Measurements from ENCODE around the gene MAT1A.
"Not testable (repeated sequence)": the region's sequence is repeated elsewhere in the genome, so short reads cannot be mapped to it uniquely, and the experiment has no call there.

MAT1A gene

GRCh38 chr10:80289451-80290287 lies at the start of gene MAT1A:
MAT1A (minus strand) TSS chr10:80289658; CDS start chr10:80289423, 235 bp downstream.
- no peak for DNase-seq (ENCODE audit: low read depth)

- no peak for DNase-seq (ENCODE audit: low read depth)
Measured at GRCh38 chr10:80333983-80334382, 44.5 kb upstream of the MAT1A start.

DNA sequence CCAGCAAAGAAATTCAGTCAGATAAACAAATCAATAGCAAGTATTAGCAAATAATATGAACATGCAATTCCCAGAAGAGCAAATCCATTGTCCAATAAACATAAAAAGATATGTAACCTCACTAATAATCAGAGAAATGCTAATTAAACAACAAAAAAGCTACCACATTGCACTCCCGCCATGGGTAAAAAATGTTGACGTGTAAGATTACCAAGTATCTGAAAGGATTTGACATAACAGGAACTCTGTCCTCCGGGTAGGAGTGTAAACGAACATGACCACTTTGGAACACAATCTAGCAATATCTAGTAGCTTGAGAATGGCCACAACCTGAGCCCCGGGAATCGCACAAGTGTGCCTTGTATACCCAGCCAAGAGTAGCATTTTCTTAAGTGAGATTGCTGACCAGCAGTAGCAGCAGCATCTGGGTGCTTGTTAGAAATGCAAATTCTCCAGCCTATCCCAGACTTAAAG lies 35.5 kb upstream of the MAT1A start:
- DNase-seq (ENCODE audit: low read depth): no peak

- DNase-seq (ENCODE audit: low read depth): peak; percentile 33
Measured at GRCh38 chr10:80324086-80324485, 34.6 kb upstream of the MAT1A start.

- DNase-seq (ENCODE audit: low read depth): no peak
Measured at GRCh38 chr10:80323311-80323710, 33.9 kb upstream of the MAT1A start.

DNA sequence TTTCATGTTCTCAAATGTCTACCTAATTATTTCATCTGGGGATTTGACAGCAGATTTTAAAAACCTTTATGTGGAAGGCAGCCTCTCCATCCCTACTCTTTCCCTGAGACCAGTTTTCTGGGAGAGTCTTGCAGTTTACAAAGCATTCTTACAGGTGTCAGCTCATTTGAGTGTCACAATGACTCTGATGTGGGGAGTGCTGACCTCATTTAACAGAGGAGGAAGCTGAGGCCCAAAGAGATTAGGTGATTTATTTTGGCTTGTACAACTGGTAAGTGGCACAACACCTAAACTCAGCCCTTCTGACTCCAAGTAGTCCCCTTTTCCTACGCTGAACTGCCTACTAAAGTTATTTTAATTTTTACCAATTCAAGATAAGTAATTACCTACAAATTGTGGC lies 33.3 kb upstream of the MAT1A start:
- no peak for DNase-seq (ENCODE audit: low read depth)

DNA sequence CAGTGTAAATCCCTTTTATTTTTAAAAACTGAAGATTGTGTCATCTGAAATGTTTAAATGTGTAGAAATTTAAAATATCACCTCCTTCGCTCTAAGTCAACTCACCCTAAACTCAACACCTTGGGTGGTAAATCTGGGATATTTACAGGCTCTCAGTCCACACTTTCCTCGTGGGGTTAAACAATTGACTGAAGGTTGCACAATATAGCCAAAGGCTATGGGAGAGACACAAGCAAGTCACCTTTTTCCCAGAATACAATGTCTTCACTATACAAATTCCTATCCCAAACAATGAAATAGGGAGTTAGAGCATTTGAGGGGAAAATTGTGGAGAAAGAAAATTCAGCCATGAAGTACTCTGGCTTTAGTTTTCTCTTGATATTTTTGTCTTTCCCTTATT lies 32.7 kb upstream of the MAT1A start:
- DNase-seq (ENCODE audit: low read depth): no peak

DNA sequence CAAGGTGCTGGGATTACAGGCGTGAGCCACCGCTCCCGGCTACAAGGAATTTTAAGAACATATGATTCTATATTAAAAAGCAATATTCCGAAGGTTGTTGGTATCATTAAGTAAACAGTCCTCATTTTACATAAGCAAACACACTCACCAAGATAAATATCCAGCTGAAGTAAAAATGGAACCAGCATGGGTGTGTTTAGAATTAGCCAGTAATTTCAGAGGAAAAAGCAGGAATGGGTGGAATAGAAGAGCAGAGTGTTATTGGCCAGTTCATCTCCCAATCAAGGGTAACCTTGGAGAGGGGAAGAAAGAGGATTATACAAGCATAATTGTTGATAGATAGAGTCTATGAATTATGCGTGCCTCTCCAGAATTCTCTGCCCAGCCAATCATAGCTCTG lies 31.7 kb upstream of the MAT1A start:
- no peak for DNase-seq (ENCODE audit: low read depth)

- no peak for DNase-seq (ENCODE audit: low read depth)
Measured at GRCh38 chr10:80320377-80320776, 30.9 kb upstream of the MAT1A start.

DNA sequence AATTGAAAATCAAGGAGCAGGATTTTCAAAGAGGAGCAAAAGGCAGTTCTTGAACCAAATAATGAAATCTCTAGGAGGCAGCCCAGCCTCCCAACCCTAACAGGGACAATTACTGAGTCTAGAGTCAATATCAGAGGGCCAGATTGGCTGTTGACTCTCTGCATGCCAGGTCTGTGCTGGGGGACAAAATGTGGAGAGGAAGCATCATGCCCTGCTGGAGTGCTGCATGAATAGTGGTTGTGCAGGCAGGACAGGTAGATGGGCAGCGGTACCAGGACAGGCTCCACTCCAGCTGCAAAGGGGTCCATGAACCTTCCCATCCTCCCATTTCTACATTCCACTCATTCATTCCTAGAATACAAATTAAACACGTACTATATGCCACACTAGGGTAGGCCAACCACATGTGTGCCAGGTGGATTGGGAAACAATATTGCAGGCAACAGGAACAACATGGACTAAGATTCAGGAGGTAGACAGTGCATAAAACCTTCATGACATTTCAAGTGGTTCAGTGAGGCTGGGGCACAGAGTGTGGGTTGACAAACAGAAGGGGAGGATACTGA lies 30.4 kb upstream of the MAT1A start:
- no peak for DNase-seq (ENCODE audit: low read depth)

- no peak for DNase-seq (ENCODE audit: low read depth)
Measured at GRCh38 chr10:80319318-80319717, 29.9 kb upstream of the MAT1A start.

- no peak for DNase-seq (ENCODE audit: low read depth)
Measured at GRCh38 chr10:80318742-80319141, 29.3 kb upstream of the MAT1A start.

GRCh38 chr10:80315391-80315790 lies 25.9 kb upstream of the MAT1A start:
- no peak for DNase-seq (ENCODE audit: low read depth)

DNA sequence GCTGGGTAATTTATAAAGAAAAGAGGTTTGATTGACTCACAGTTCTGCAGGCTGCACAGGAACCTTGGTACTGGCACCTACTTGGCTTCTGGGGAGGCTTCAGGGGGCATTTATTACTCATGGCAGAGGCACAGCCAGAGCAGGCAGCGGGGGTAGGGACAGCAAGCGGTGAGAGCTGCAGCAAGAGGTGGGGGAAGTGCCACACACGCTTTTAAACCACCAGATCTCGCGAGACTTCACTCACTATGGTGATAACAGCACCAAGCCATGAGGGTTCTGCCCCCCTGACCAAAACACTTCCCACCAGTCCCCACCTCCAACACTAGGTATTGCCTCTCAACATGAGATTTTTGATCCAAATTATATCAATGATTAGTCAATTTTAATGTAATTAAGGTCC lies 24.1 kb upstream of the MAT1A start:
- DNase-seq (ENCODE audit: low read depth): no peak

DNA sequence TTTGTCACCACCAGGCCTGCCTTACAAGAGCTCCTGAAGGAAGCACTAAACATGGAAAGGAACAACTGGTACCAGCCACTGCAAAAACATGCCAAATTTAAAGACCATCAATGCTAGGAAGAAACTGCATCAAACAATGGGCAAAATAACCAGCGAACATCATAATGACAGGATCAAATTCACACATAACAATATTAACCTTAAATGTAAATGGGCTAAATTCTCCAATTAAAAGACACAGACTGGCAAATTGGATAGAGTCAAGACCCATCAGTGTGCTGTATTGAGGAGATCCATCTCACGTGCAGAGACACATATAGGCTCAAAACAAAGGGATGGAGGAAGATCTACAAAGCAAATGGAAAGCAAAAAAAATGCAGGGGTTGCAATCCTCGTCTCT lies 16.5 kb upstream of the MAT1A start:
- not testable (repeated sequence) for DNase-seq (ENCODE audit: low read depth)

GRCh38 chr10:80296942-80297341 lies 7.5 kb upstream of the MAT1A start:
- no peak for DNase-seq (ENCODE audit: low read depth)

DNA sequence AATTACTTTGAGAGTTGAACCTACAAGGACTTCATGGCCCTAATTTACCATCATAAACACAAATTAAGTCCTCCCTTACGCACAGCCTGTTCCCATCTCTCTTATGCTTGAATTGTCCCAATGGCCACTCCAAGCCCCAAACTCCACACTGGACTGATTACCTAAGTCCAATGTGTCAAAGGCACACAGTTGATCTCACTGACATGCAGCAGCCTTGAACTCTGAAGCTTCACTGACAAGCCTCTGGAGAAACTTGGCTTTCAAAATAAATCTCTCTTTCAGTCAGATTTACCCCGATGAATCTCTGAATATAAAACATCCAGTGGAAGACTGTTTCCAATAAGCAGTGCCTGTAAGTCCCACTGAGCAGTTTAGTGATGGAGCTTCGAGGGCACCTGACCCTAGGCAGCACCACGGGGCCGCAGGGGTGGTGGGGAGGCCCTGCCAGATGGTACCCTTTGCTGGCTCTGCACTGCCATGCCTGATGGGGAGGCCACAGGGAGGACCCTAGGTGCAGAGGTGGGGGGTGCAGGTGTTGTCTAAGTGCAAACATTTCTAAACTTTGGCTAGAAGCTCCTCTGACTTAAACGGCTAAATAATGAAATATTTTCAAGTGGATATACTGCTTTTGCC lies 3.3 kb upstream of the MAT1A start:
- no peak for DNase-seq (ENCODE audit: low read depth)

DNA sequence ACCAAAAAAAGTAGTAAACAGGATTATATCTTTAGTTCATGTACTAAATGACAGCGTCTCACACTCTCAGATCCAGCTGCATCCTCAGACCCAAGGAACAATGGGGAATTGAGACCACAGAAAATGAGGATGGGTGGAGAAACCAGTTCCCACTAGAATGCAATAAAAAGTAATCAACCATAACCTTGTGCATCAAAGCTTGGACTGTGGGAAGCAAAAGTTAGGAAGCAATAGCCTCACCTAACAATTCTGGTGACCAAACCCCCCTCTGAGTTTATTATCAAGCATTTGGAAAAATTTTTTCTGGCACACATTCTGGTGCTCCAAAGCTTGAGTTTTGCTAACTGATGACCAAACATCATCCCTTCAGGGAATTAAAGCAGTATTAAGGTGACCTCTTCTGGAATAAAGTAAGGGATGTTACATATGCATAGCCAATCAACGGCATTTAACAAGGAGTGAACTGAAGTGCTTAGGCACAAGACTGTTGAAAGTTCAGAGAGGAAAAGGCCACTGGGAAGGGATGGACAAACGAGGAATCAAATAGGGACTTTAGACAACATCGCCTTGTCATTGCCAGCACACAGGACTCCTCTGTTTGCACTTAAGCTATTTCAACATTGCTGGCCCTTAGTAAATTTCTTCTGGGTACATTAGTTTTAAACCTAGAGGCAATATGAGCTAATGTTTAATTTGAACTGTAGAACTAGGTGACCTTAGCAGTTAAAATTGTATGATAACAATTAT lies 1.2 kb upstream of the MAT1A start:
- no peak for DNase-seq (ENCODE audit: low read depth)

- no peak for DNase-seq (ENCODE audit: low read depth)
Measured at GRCh38 chr10:80288849-80289248, 609 bp downstream of the MAT1A start.

DNA sequence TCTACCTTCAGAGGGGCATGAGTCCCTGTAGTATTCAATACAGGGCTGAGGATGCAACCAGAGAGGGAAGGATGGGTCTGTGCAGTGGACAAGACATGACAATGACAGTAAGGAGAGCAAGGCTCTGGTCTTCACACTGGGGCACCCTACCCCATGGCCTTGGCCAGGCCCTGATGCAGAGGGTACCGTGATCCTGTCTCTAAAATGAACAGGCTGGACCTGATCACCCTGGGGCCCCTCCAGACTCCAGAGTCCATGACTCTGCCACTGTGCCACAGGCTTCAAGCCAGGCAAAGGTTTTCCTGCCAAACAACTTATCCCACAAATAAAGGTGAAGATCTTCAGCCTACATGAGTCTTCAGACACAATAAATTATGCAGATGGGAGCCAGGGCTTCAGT lies 4.9 kb downstream of the MAT1A start:
- no peak for DNase-seq (ENCODE audit: low read depth)

- DNase-seq (ENCODE audit: low read depth): no peak
Measured at GRCh38 chr10:80283536-80284199, 5.8 kb downstream of the MAT1A start.

DNA sequence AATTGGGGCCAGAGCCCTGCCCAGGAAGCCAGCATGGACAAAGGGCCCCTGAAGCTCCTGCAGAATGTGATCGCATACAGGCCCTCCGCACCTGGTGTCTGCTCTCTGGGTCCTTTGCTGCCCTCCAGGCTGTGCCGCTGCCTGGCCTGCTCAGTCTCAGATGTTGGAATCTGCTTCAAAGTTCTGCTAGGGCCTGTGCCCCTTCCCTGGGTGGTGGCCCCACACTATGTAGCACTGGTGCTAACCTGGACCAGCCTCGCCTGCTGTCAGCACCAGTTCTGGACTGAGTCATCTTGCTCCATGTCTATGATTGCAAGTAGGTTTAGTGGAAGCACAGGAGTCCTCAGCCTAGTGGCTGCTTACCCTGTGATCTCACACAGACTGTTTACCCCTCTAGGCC lies 6.3 kb downstream of the MAT1A start:
- no peak for DNase-seq (ENCODE audit: low read depth)
